ENCODE results near the gene PLPPR5. TPM values are rescaled to one million over a fixed set of nuclear protein-coding genes. Genes with fewer than 3 reads are reported as not detected.
A peak's percentile ranks its signal among the peaks of the same experiment; 100 is the strongest.
"Not testable (repeated sequence)": the region's sequence is repeated elsewhere in the genome, so short reads cannot be mapped to it uniquely, and the experiment has no call there.

The PLPPR5 gene
- 0.84 TPM for polyA plus RNA-seq (2013, experiment 1 of 2)
- 0.69 TPM for polyA plus RNA-seq (2013, experiment 2 of 2)

GRCh38 chr1:99004861-99005442, at the start of gene PLPPR5:
PLPPR5 (minus strand) TSS chr1:99004861; CDS start chr1:99004671, 190 bp downstream.
- peak within 1 kb of the TSS; percentile 72 for H2BK120ac ChIP-seq (ENCODE audit: low read depth, low read length)
- peak within 1 kb of the TSS; percentile 97 for H3K14ac ChIP-seq (ENCODE audit: low read length)
- peak within 1 kb of the TSS; percentile 64 for H4K91ac ChIP-seq (ENCODE audit: low read depth, low read length, poor library complexity)
- H3K9me3 ChIP-seq (replicated peaks in 1 of 2; ENCODE audit: control insufficient read depth in 2 of 2, insufficient read depth in 1 of 2, low read depth in 1 of 2, low read length in 2 of 2): no peaks in the 10 kb centered on the region
- no peak within 1 kb of the TSS for H3K4ac ChIP-seq (ENCODE audit: low read length)
- H3K36me3 ChIP-seq (replicated peaks in 1 of 2; ENCODE audit: control insufficient read depth in 2 of 2, insufficient read depth in 2 of 2, low read length in 2 of 2): no peaks in the 10 kb centered on the region
- H3K27ac ChIP-seq (replicated peaks; ENCODE audit: low read length): no peak within 1 kb of the TSS
- peak within 1 kb of the TSS; percentile 99 for H2AFZ ChIP-seq (ENCODE audit: low read length)
- peak within 1 kb of the TSS; percentile 88 for H3K9ac ChIP-seq (ENCODE audit: low read depth, low read length, poor library complexity)
- H2AK5ac ChIP-seq (ENCODE audit: low read depth, low read length): peak within 1 kb of the TSS; percentile 46
- H3K23ac ChIP-seq (ENCODE audit: low read depth, low read length, poor library complexity): peak within 1 kb of the TSS; percentile 55
- peak within 1 kb of the TSS; percentile 58 for H2BK12ac ChIP-seq (ENCODE audit: low read length)
- peak within 1 kb of the TSS; percentile 96 for H3K18ac ChIP-seq (ENCODE audit: low read length)
- H2BK5ac ChIP-seq (ENCODE audit: low read length): peak within 1 kb of the TSS; percentile 24
- H3K27me3 ChIP-seq (ENCODE audit: control insufficient read depth in 3 of 3, insufficient read depth in 3 of 3, low read depth in 1 of 3, low read length in 3 of 3): peaks cover 0 to 38% (median 15%) of the 10 kb centered on the region in 3 experiments
- peaks cover 5 to 11% of the 10 kb centered on the region in 2 donors for H3K4me1 ChIP-seq (ENCODE audit: control insufficient read depth in 2 of 2, insufficient read depth in 1 of 2, low read depth in 1 of 2, low read length in 2 of 2)
- whole genome bisulfite sequencing, 2 donors (ENCODE audit: extremely low coverage in 2 of 2, insufficient read length in 2 of 2, insufficient replicate concordance in 1 of 2): no CpG with 5 or more reads among the region's 56 CpGs
- H3K4me3 ChIP-seq (ENCODE audit: low read length in 2 of 2): peak within 1 kb of the TSS; percentile 57 to 86
- H2BK15ac ChIP-seq (ENCODE audit: low read length): peak within 1 kb of the TSS; percentile 75
- peak; percentile 48 for DNase-seq (ENCODE audit: low spot score)
- no peaks in the 10 kb centered on the region for H3K79me1 ChIP-seq (ENCODE audit: low read depth, low read length)
- peak within 1 kb of the TSS; percentile 96 for H3K4me2 ChIP-seq (ENCODE audit: insufficient read depth, low read length, poor library complexity, severe bottlenecking)
- no peak within 1 kb of the TSS for H4K8ac ChIP-seq (ENCODE audit: low read depth, low read length)

- Histone ChIP-seq H3K27me3 (ENCODE audit: control insufficient read depth in 3 of 3, insufficient read depth in 3 of 3, low read depth in 1 of 3, low read length in 3 of 3) (no peaks in the 10 kb centered on the region), H3K27ac (replicated peaks; ENCODE audit: low read length) (no peak overlapping the region), H3K9me3 (replicated peaks in 1 of 2; ENCODE audit: control insufficient read depth in 2 of 2, insufficient read depth in 1 of 2, low read depth in 1 of 2, low read length in 2 of 2) (no peaks in the 10 kb centered on the region), H3K4me3 (ENCODE audit: low read length in 2 of 2) (no peak overlapping the region), H3K36me3 (replicated peaks in 1 of 2; ENCODE audit: control insufficient read depth in 2 of 2, insufficient read depth in 2 of 2, low read length in 2 of 2) (no peaks in the 10 kb centered on the region), H4K8ac (ENCODE audit: low read depth, low read length) (no peak overlapping the region), H3K4me2 (ENCODE audit: insufficient read depth, low read length, poor library complexity, severe bottlenecking) (no peak overlapping the region), H3K79me1 (ENCODE audit: low read depth, low read length) (no peaks in the 10 kb centered on the region), H4K91ac (ENCODE audit: low read depth, low read length, poor library complexity) (no peak overlapping the region), H3K23ac (ENCODE audit: low read depth, low read length, poor library complexity) (no peak overlapping the region), H3K4ac (ENCODE audit: low read length) (no peak overlapping the region), H3K14ac (ENCODE audit: low read length) (no peak overlapping the region), H2BK15ac (ENCODE audit: low read length) (no peak overlapping the region), H2BK120ac (ENCODE audit: low read depth, low read length) (no peak overlapping the region), H3K4me1 (ENCODE audit: control insufficient read depth in 2 of 2, insufficient read depth in 1 of 2, low read depth in 1 of 2, low read length in 2 of 2) (no peaks in the 10 kb centered on the region), H2BK5ac (ENCODE audit: low read length) (no peak overlapping the region), H3K9ac (ENCODE audit: low read depth, low read length, poor library complexity) (no peak overlapping the region), H3K18ac (ENCODE audit: low read length) (no peak overlapping the region), H2AK5ac (ENCODE audit: low read depth, low read length) (no peak overlapping the region), H2BK12ac (ENCODE audit: low read length) (no peak overlapping the region), H2AFZ (ENCODE audit: low read length) (no peak overlapping the region)
- WGBS, 2 donors (ENCODE audit: extremely low coverage in 2 of 2, insufficient read length in 2 of 2, insufficient replicate concordance in 1 of 2): no CpG with 5 or more reads among the region's 10 CpGs
- no peak for DNase-seq (ENCODE audit: low spot score)
Measured at GRCh38 chr1:99051611-99052283, 47.1 kb upstream of the PLPPR5 start.

GRCh38 chr1:99049745-99050144, 45.1 kb upstream of the PLPPR5 start:
- Histone ChIP-seq H3K4ac (ENCODE audit: low read length) (no peak overlapping the region), H3K4me2 (ENCODE audit: insufficient read depth, low read length, poor library complexity, severe bottlenecking) (no peak overlapping the region), H3K23ac (ENCODE audit: low read depth, low read length, poor library complexity) (no peak overlapping the region), H2BK5ac (ENCODE audit: low read length) (no peak overlapping the region), H3K18ac (ENCODE audit: low read length) (no peak overlapping the region), H3K14ac (ENCODE audit: low read length) (no peak overlapping the region), H4K91ac (ENCODE audit: low read depth, low read length, poor library complexity) (no peak overlapping the region), H3K27me3 (ENCODE audit: control insufficient read depth in 3 of 3, insufficient read depth in 3 of 3, low read depth in 1 of 3, low read length in 3 of 3) (no peaks in the 10 kb centered on the region), H2BK120ac (ENCODE audit: low read depth, low read length) (no peak overlapping the region), H3K36me3 (replicated peaks in 1 of 2; ENCODE audit: control insufficient read depth in 2 of 2, insufficient read depth in 2 of 2, low read length in 2 of 2) (no peaks in the 10 kb centered on the region), H2BK15ac (ENCODE audit: low read length) (no peak overlapping the region), H3K4me1 (ENCODE audit: control insufficient read depth in 2 of 2, insufficient read depth in 1 of 2, low read depth in 1 of 2, low read length in 2 of 2) (no peaks in the 10 kb centered on the region), H3K79me1 (ENCODE audit: low read depth, low read length) (no peaks in the 10 kb centered on the region), H2AFZ (ENCODE audit: low read length) (no peak overlapping the region), H3K27ac (replicated peaks; ENCODE audit: low read length) (no peak overlapping the region), H4K8ac (ENCODE audit: low read depth, low read length) (no peak overlapping the region), H3K9ac (ENCODE audit: low read depth, low read length, poor library complexity) (no peak overlapping the region), H2AK5ac (ENCODE audit: low read depth, low read length) (no peak overlapping the region), H2BK12ac (ENCODE audit: low read length) (no peak overlapping the region), H3K9me3 (replicated peaks in 1 of 2; ENCODE audit: control insufficient read depth in 2 of 2, insufficient read depth in 1 of 2, low read depth in 1 of 2, low read length in 2 of 2) (no peaks in the 10 kb centered on the region), H3K4me3 (ENCODE audit: low read length in 2 of 2) (no peak overlapping the region)
- WGBS, 2 donors (ENCODE audit: extremely low coverage in 2 of 2, insufficient read length in 2 of 2, insufficient replicate concordance in 1 of 2): no CpG with 5 or more reads among the region's 3 CpGs
- DNase-seq (ENCODE audit: low spot score): no peak

GRCh38 chr1:99036746-99037145, 32.1 kb upstream of the PLPPR5 start:
- not testable (repeated sequence) for H3K18ac ChIP-seq (ENCODE audit: low read length); DNase-seq (ENCODE audit: low spot score); H4K8ac ChIP-seq (ENCODE audit: low read depth, low read length); H3K23ac ChIP-seq (ENCODE audit: low read depth, low read length, poor library complexity); H3K4me3 ChIP-seq (ENCODE audit: low read length in 2 of 2); H3K27me3 ChIP-seq (ENCODE audit: control insufficient read depth in 3 of 3, insufficient read depth in 3 of 3, low read depth in 1 of 3, low read length in 3 of 3); H3K9me3 ChIP-seq (replicated peaks in 1 of 2; ENCODE audit: control insufficient read depth in 2 of 2, insufficient read depth in 1 of 2, low read depth in 1 of 2, low read length in 2 of 2); H3K4me1 ChIP-seq (ENCODE audit: control insufficient read depth in 2 of 2, insufficient read depth in 1 of 2, low read depth in 1 of 2, low read length in 2 of 2); H2BK120ac ChIP-seq (ENCODE audit: low read depth, low read length); H2AK5ac ChIP-seq (ENCODE audit: low read depth, low read length); H4K91ac ChIP-seq (ENCODE audit: low read depth, low read length, poor library complexity); H3K4me2 ChIP-seq (ENCODE audit: insufficient read depth, low read length, poor library complexity, severe bottlenecking); H3K14ac ChIP-seq (ENCODE audit: low read length); H2BK5ac ChIP-seq (ENCODE audit: low read length); H2BK12ac ChIP-seq (ENCODE audit: low read length); H2AFZ ChIP-seq (ENCODE audit: low read length); H3K4ac ChIP-seq (ENCODE audit: low read length); H3K36me3 ChIP-seq (replicated peaks in 1 of 2; ENCODE audit: control insufficient read depth in 2 of 2, insufficient read depth in 2 of 2, low read length in 2 of 2); H3K79me1 ChIP-seq (ENCODE audit: low read depth, low read length); H3K27ac ChIP-seq (replicated peaks; ENCODE audit: low read length); H2BK15ac ChIP-seq (ENCODE audit: low read length); H3K9ac ChIP-seq (ENCODE audit: low read depth, low read length, poor library complexity)
- no CpG with 5 or more reads among the region's 5 CpGs for WGBS, 2 donors (ENCODE audit: extremely low coverage in 2 of 2, insufficient read length in 2 of 2, insufficient replicate concordance in 1 of 2)

Data from neuronal stem cell (in vitro differentiated cells).